CD4-positive, CD25-positive, alpha-beta regulatory T cell (primary cell): ENCODE data around the gene PKDREJ. TPM values are rescaled to one million over a fixed set of nuclear protein-coding genes. Genes with fewer than 3 reads are reported as not detected.

ENCODE experiments used
- ATAC-seq, 2 donors: fragments of 150-1000 bp; cut with Tn5 transposase; one replicate each; pipeline ENCODE4 v1.10.0; 2021; ENCODE audit warnings: low read depth in 2 of 2, moderate number of reproducible peaks in 2 of 2, moderate library complexity in 1 of 2
- DNase-seq, 3 donors: peaks; one replicate each; pipeline versions ENCODE4 v3.0.0 to v3.0.0-alpha.2; 2012 to 2022; ENCODE audit warnings: mixed read lengths in 1 of 3
- H3K27ac ChIP-seq: one replicate; pipeline ENCODE4 v1.7.0; 2013; ENCODE audit warnings: mild to moderate bottlenecking, low read length; ENCODE audit not compliant: insufficient read depth, poor library complexity, severe bottlenecking
- H3K27me3 ChIP-seq: one replicate; pipeline ENCODE4 v1.7.0; 2013; ENCODE audit warnings: low read length; ENCODE audit not compliant: control insufficient read depth, insufficient read depth
- H3K36me3 ChIP-seq: one replicate; pipeline ENCODE4 v1.7.0; 2013; ENCODE audit warnings: mild to moderate bottlenecking, low read length, moderate library complexity; ENCODE audit not compliant: control insufficient read depth, insufficient read depth
- H3K4me1 ChIP-seq: 2 replicates; pipeline ENCODE4 v1.7.0; 2013; ENCODE audit warnings: mild to moderate bottlenecking, low read length; ENCODE audit not compliant: insufficient read depth, control insufficient read depth, poor library complexity, severe bottlenecking
- H3K4me3 ChIP-seq: one replicate; pipeline ENCODE4 v1.7.0; 2013; ENCODE audit warnings: low read depth, mild to moderate bottlenecking, low read length, moderate library complexity
- H3K9me3 ChIP-seq, 2 experiments: 1 replicate in 1 of 2; 2 replicates in 1 of 2; pipeline ENCODE4 v1.7.0; 2013; ENCODE audit warnings: low read length in 2 of 2, mild to moderate bottlenecking in 1 of 2, moderate library complexity in 1 of 2; ENCODE audit not compliant: control insufficient read depth in 2 of 2
- H3K27ac Mint-ChIP-seq, 3 donors: one replicate each; pipeline ENCODE4 v1.8.0; 2020 to 2022; ENCODE audit warnings: mild to moderate bottlenecking in 3 of 3, mixed read lengths in 3 of 3, moderate library complexity in 2 of 3
- H3K27me3 Mint-ChIP-seq: one replicate; pipeline ENCODE4 v1.8.0; 2022; ENCODE audit warnings: mild to moderate bottlenecking, mixed read lengths
- H3K36me3 Mint-ChIP-seq: one replicate; pipeline ENCODE4 v1.8.0; 2020; ENCODE audit warnings: mixed read lengths
- H3K4me1 Mint-ChIP-seq, 4 donors: one replicate each; pipeline ENCODE4 v1.8.0; 2020 to 2022; ENCODE audit warnings: mixed read lengths in 4 of 4, mild to moderate bottlenecking in 1 of 4
- H3K4me3 Mint-ChIP-seq, 4 donors: one replicate each; pipeline ENCODE4 v1.8.0; 2020 to 2022; ENCODE audit warnings: mild to moderate bottlenecking in 4 of 4, mixed read lengths in 4 of 4, moderate library complexity in 3 of 4
- H3K9me3 Mint-ChIP-seq, 7 donors: one replicate each; pipeline ENCODE4 v1.8.0; 2020 to 2022; ENCODE audit warnings: mixed read lengths in 7 of 7, mild to moderate bottlenecking in 3 of 7, moderate library complexity in 2 of 7
- polyA plus RNA-seq, 4 donors: library from polyadenylated mRNA; unstranded; fragments of 300-500 nt; fragmentation: Illumina TruSeq; gene quantifications; one replicate each; pipeline ENCODE4 v1.2.3, GENCODE V29; 2021
- total RNA-seq: library from RNA; stranded (reverse); gene quantifications from one replicate; pipeline ENCODE4 v1.2.3, GENCODE V29; 2022

Gene PKDREJ
- total and polyA plus RNA-seq, 5 donors from 2014 or later = 0.19 TPM; not detected in 4

GRCh38 chr22:46226577-46226976, 36.6 kb downstream of the PKDREJ start:
- Histone ChIP-seq H3K36me3 (no peaks in the 10 kb centered on the region), H3K27ac (no peak overlapping the region), H3K27me3 (no peaks in the 10 kb centered on the region), H3K9me3 (no peaks in the 10 kb centered on the region), H3K4me3 (no peak overlapping the region), H3K4me1 (no peaks in the 10 kb centered on the region)
- H3K4me3 Mint-ChIP-seq = no peak overlapping the region
- H3K27me3 Mint-ChIP-seq = no peaks in the 10 kb centered on the region
- peaks cover 10% of the 10 kb centered on the region for H3K36me3 Mint-ChIP-seq
- ATAC-seq = no peak
- H3K27ac Mint-ChIP-seq = no peak overlapping the region
- H3K4me1 Mint-ChIP-seq = no peaks in the 10 kb centered on the region
- H3K9me3 Mint-ChIP-seq = peaks cover 0 to 2% (median 0%) of the 10 kb centered on the region in 7 donors
- no peak for DNase-seq

DNA sequence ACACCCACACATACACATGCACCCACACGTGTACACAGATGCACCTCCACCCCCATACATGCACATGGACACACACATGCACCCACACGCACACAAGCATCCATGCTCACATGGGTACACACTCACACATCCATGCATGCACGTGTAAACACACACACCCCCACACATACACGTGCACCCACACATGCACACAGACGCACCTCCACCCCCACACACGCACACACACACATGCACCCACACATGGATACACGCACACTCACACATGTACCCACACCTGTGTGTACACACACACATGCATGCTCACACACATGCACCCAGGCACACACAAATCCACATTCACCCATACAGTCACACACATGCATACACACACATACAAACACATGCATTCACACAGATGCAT, 37.5 kb downstream of the PKDREJ start:
- H3K27me3 ChIP-seq = no peaks in the 10 kb centered on the region
- ATAC-seq (no peak), DNase-seq (no peak)
- H3K4me3 ChIP-seq = no peak overlapping the region
- no peak overlapping the region for H3K27ac Mint-ChIP-seq
- peaks cover 0 to 2% (median 0%) of the 10 kb centered on the region in 7 donors for H3K9me3 Mint-ChIP-seq
- no peaks in the 10 kb centered on the region for H3K4me1 Mint-ChIP-seq
- H3K4me1 ChIP-seq = no peaks in the 10 kb centered on the region
- no peaks in the 10 kb centered on the region for H3K36me3 ChIP-seq
- no peak overlapping the region for H3K27ac ChIP-seq
- H3K4me3 Mint-ChIP-seq = no peak overlapping the region
- H3K27me3 Mint-ChIP-seq = no peaks in the 10 kb centered on the region
- peaks cover 18% of the 10 kb centered on the region for H3K36me3 Mint-ChIP-seq
- no peaks in the 10 kb centered on the region for H3K9me3 ChIP-seq

DNA sequence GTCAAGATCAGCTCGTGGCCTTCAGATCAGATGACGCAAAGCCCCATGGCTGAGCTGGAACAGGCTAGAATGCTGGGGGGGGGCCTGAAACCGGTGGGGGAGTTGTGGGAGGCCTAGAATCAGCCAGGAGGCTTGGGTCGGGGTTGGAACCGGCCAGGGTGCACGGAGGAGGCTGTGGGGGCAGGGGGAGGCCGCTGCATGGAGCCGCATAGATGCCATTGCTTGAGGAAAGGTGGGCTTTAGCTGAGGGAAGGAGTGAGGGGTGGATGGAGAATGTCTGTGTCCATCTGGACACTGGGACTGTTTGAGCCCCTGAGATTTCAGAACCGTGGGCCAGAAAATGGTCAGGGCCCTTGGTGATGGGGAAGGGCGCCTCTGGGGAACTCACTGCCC, 38.2 kb downstream of the PKDREJ start:
- Mint-ChIP-seq H3K9me3 (peaks cover 0 to 2% (median 0%) of the 10 kb centered on the region in 7 donors), H3K4me1 (no peaks in the 10 kb centered on the region), H3K4me3 (no peak overlapping the region), H3K36me3 (peaks cover 23% of the 10 kb centered on the region), H3K27ac (no peak overlapping the region), H3K27me3 (no peaks in the 10 kb centered on the region)
- no peaks in the 10 kb centered on the region for H3K9me3 ChIP-seq
- H3K4me3 ChIP-seq = no peak overlapping the region
- no peaks in the 10 kb centered on the region for H3K4me1 ChIP-seq
- H3K27ac ChIP-seq = no peak overlapping the region
- no peaks in the 10 kb centered on the region for H3K27me3 ChIP-seq
- DNase-seq = no peak
- ATAC-seq = no peak
- peaks cover under 1% of the 10 kb centered on the region for H3K36me3 ChIP-seq

DNA sequence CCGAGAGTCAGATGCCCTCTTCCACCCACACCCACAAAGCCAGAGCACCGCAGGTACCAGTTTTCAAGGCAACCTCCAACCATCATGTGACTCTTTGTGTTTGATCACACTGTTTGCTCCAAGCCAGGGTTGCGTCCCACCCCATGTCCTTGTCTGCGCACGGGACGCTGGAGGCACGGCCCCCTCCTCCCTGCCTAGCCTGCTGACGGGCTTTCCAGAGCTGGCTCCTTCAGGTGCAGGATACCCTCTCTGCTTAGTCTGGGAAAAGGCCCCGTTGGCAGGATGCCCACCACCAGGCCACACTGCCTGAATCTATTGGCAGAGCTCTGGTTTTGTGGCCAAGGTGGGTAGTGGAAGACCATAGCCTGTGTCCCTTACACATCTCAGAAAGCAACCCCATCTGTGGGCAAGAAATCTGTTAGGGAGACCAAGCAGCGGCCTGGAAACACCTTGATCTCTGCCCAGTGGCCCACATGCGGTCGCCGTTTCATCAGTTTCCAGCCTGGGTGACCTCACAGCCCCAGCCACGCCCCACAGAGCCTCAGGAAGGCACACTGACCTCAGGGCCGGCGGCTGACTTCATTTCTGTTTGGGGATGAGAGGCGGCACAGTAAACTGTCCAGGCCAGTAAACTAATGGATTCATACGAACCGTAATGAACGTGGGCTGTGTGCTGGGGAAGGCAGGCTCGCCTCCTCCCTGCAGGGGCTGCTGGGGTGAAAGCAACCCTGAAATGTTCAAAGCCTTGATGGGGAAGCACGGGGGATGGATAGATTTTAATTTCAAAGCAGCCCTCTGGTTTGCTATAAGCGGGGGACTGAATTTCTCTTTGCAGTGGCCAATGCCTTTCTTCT, 38.9 kb downstream of the PKDREJ start:
- H3K4me1 Mint-ChIP-seq = peaks cover 0 to 6% (median 4%) of the 10 kb centered on the region in 4 donors
- H3K27ac Mint-ChIP-seq = no peak overlapping the region
- ATAC-seq (no peak), DNase-seq (no peak)
- H3K36me3 Mint-ChIP-seq = peaks cover 28% of the 10 kb centered on the region
- Histone ChIP-seq H3K4me1 (no peaks in the 10 kb centered on the region), H3K36me3 (peaks cover 7% of the 10 kb centered on the region), H3K9me3 (no peaks in the 10 kb centered on the region), H3K27ac (no peak overlapping the region), H3K27me3 (no peaks in the 10 kb centered on the region), H3K4me3 (no peak overlapping the region)
- H3K4me3 Mint-ChIP-seq = no peak overlapping the region
- H3K9me3 Mint-ChIP-seq = peaks cover 0 to 2% (median 0%) of the 10 kb centered on the region in 7 donors
- H3K27me3 Mint-ChIP-seq = no peaks in the 10 kb centered on the region

GRCh38 chr22:46220921-46221320, 42.2 kb downstream of the PKDREJ start:
- DNase-seq (no peak), ATAC-seq (no peak)
- Mint-ChIP-seq H3K36me3 (peaks cover 42% of the 10 kb centered on the region), H3K4me1 (peaks cover 0 to 6% (median 5%) of the 10 kb centered on the region in 4 donors), H3K9me3 (peaks cover 0 to 2% (median 0%) of the 10 kb centered on the region in 7 donors), H3K27me3 (no peaks in the 10 kb centered on the region), H3K27ac (no peak overlapping the region), H3K4me3 (no peak overlapping the region)
- no peak overlapping the region for H3K27ac ChIP-seq
- peaks cover 21% of the 10 kb centered on the region for H3K36me3 ChIP-seq
- H3K9me3 ChIP-seq = no peaks in the 10 kb centered on the region
- H3K27me3 ChIP-seq = no peaks in the 10 kb centered on the region
- no peaks in the 10 kb centered on the region for H3K4me1 ChIP-seq
- no peak overlapping the region for H3K4me3 ChIP-seq

DNA sequence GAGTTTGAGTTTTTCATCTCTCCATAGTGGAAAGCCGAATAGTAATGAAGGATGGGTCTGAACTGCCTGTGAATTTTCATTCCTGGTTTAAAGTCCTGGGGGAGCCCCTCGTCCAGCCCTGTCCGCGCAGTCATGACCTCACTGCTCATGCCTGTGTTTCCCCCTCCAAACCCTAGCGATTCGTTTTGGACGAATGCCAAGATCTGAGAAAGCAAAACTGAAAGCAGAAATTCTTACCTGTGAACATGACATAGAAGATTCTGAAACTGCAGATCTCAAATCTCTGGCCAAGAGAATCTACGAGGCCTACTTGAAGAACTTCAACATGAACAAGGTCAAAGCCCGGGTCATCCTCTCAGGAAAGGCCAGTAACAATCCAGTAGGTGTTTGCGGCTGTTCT, 43.5 kb downstream of the PKDREJ start:
- peak in 1 of 3 donors; percentile 63 for DNase-seq
- no peaks in the 10 kb centered on the region for H3K27me3 Mint-ChIP-seq
- ATAC-seq = no peak

GRCh38 chr22:46214616-46215015, 48.5 kb downstream of the PKDREJ start:
- Histone ChIP-seq H3K27me3 (no peaks in the 10 kb centered on the region), H3K36me3 (peaks cover 27% of the 10 kb centered on the region), H3K4me3 (no peak overlapping the region), H3K4me1 (no peaks in the 10 kb centered on the region), H3K9me3 (peaks cover 0 to 2% of the 10 kb centered on the region in 2 experiments), H3K27ac (no peak overlapping the region)
- Mint-ChIP-seq H3K4me1 (peaks cover 0 to 5% (median 3%) of the 10 kb centered on the region in 4 donors), H3K36me3 (peaks cover 59% of the 10 kb centered on the region), H3K27me3 (no peaks in the 10 kb centered on the region), H3K27ac (no peak overlapping the region), H3K9me3 (peaks cover 0 to 8% (median 0%) of the 10 kb centered on the region in 7 donors), H3K4me3 (no peak overlapping the region)
- DNase-seq = no peak
- no peak for ATAC-seq

More for the DNA sequence above, 43.5 kb downstream of the PKDREJ start:
- Mint-ChIP-seq H3K4me1 (peaks cover 0 to 6% (median 5%) of the 10 kb centered on the region in 4 donors), H3K9me3 (no peaks in the 10 kb centered on the region), H3K27ac (no peak overlapping the region), H3K4me3 (no peak overlapping the region), H3K36me3 (peaks cover 49% of the 10 kb centered on the region)
- Histone ChIP-seq H3K9me3 (no peaks in the 10 kb centered on the region), H3K27ac (no peak overlapping the region), H3K4me1 (no peaks in the 10 kb centered on the region), H3K4me3 (no peak overlapping the region), H3K36me3 (peaks cover 25% of the 10 kb centered on the region), H3K27me3 (no peaks in the 10 kb centered on the region)

- Histone ChIP-seq H3K36me3 (peaks cover 25% of the 10 kb centered on the region), H3K27ac (no peak overlapping the region), H3K4me3 (no peak overlapping the region), H3K9me3 (peaks cover 3 to 6% of the 10 kb centered on the region in 2 experiments), H3K4me1 (no peaks in the 10 kb centered on the region), H3K27me3 (no peaks in the 10 kb centered on the region)
- peak overlapping the region in 1 of 3 donors; percentile 53 for H3K27ac Mint-ChIP-seq
- no peak for ATAC-seq
- DNase-seq = no peak
- peaks cover 59% of the 10 kb centered on the region for H3K36me3 Mint-ChIP-seq
- peaks cover 0 to 13% (median 0%) of the 10 kb centered on the region in 7 donors for H3K9me3 Mint-ChIP-seq
- H3K4me3 Mint-ChIP-seq = no peak overlapping the region
- no peaks in the 10 kb centered on the region for H3K27me3 Mint-ChIP-seq
- no peaks in the 10 kb centered on the region for H3K4me1 Mint-ChIP-seq
These were observed 49.0 kb downstream of the PKDREJ start for GRCh38 chr22:46214149-46214548.
